Measurements from ENCODE around the gene OR2D3. TPM values are rescaled to one million over a fixed set of nuclear protein-coding genes. Genes with fewer than 3 reads are reported as not detected.

The OR2D3 gene, protein sequence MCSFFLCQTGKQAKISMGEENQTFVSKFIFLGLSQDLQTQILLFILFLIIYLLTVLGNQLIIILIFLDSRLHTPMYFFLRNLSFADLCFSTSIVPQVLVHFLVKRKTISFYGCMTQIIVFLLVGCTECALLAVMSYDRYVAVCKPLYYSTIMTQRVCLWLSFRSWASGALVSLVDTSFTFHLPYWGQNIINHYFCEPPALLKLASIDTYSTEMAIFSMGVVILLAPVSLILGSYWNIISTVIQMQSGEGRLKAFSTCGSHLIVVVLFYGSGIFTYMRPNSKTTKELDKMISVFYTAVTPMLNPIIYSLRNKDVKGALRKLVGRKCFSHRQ
- total RNA-seq, result not detected in 2 replicates

GRCh38 chr11:6920702-6921101, at the start of gene OR2D3:
Gene OR2D3, plus strand, starts transcription at chr11:6921002. Its CDS starts 0 bp downstream, at chr11:6921002.

DNA sequence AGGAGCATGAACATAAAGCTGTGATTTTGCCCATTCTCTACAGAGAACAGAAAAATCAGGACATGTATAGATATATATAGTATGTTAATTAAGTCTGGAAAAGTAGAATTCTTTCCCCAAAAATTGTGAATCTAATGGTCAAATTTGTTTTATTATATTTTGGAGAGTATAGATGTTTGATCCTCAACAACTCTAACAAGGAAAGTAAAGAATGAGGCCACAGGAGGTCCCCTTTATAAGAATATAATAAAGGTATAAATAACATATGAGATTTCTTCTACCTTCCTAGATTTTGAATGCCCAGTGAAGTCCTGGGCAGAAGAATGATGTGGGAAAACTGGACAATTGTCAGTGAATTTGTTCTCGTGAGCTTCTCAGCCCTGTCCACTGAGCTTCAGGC, 44.5 kb upstream of the OR2D3 start, which contains the start of gene OR10A4:
Gene OR10A4 (plus strand): TSS at position 301 of the 400 bp plus-strand sequence. CDS start 23 bp downstream, at position 324.

DNA sequence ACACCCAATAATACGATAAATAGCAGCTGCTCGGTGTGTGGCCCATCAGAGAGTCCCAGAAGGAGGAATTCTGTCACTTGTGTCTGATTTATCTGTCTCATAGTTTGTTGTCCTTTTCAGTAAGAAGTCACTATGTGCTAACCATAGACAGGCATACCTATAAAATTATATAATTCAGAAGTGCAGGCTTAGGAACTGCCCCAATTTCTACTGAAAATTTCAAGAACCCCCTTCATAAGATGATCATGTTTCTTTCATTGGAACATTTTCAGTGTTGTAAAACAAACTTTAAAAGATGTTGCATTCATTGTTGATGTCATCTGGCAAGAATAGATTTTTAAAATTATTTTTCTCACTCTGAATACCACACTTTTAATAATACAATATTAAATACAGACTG, 28.4 kb upstream of the OR2D3 start, which contains the start of gene OR2D2:
Gene OR2D2 (minus strand): TSS at position 101 of the 400 bp plus-strand sequence. CDS start 0 bp downstream, at position 101.

GRCh38 chr11:6926208-6927029, 5.6 kb downstream of the OR2D3 start, which contains the start of gene ZNF215:
Gene ZNF215, plus strand, starts transcription at chr11:6926426. Its CDS starts 5,847 bp downstream, at chr11:6932273.

Other genes starting within 250 kb of the OR2D3 start
- gene MRPL17, start 237.7 kb upstream of the OR2D3 start, total RNA-seq, result 56.8 and 60.4 TPM in 2 replicates
- 0.29 and 0.33 TPM in 2 replicates for gene OR2AG2, start 149.0 kb upstream of the OR2D3 start, total RNA-seq
- gene OR2AG1, start 138.0 kb upstream of the OR2D3 start, total RNA-seq, result under 0.01 TPM in 1 of 2 replicates, not detected in the other
- 0.33 and 0.38 TPM in 2 replicates for gene OR6A2, start 121.3 kb upstream of the OR2D3 start, total RNA-seq
- gene OR10A5, start 75.3 kb upstream of the OR2D3 start, total RNA-seq, result not detected in 2 replicates
- gene OR10A2, start 57.9 kb upstream of the OR2D3 start, total RNA-seq, result not detected in 2 replicates
- not detected in 2 replicates for gene OR10A4, start 44.4 kb upstream of the OR2D3 start, total RNA-seq
- gene OR2D2, start 28.5 kb upstream of the OR2D3 start, total RNA-seq, result 0.48 TPM in 1 of 2 replicates, not detected in the other
- 2.3 and 4.1 TPM in 2 replicates for gene ZNF215, start 5.4 kb downstream of the OR2D3 start, total RNA-seq
- 0.76 and 0.98 TPM in 2 replicates for gene ZNF214, start 99.3 kb downstream of the OR2D3 start, total RNA-seq
- 0.10 and 0.65 TPM in 2 replicates for gene NLRP14, start 99.5 kb downstream of the OR2D3 start, total RNA-seq
- gene RBMXL2, start 168.0 kb downstream of the OR2D3 start, total RNA-seq, result 0.33 TPM in 1 of 2 replicates, not detected in the other